ENCODE data around the gene ESRRA. TPM values are rescaled to one million over a fixed set of nuclear protein-coding genes. Genes with fewer than 3 reads are reported as not detected.

The ESRRA gene
- total and polyA plus RNA-seq, 2 of the 8 experiments (the other 6 are each of a cell fraction or from before 2014, with no cell fraction given): 18.2 to 37.0 TPM

- ChIA-PET CTCF (ENCODE audit: partially characterized antibody) (interaction anchor here (0.9 to 13.7 kb wide), 13 partner anchors 12 to 85 kb away, joined by 3 to 168 read pairs (median 6); partner anchors contain the start of genes BAD, CATSPERZ, ESRRA and PLCB3), POLR2A (ENCODE audit: partially characterized antibody) (interaction anchor here (0.5 to 11.9 kb wide), 28 partner anchors 13 to 1419 kb away, joined by 3 to 352 read pairs (median 6); partner anchors contain the start of genes BAD, ESRRA, FERMT3 and FKBP2)
- H3K18ac ChIP-seq (ENCODE audit: extremely low read depth, low read length): peak overlapping the region; percentile 52; the same call in 1 of the 2 replicates
- peak overlapping the region; percentile 96 for H2BK5ac ChIP-seq (ENCODE audit: low read depth, low read length)
- H2BK12ac ChIP-seq (ENCODE audit: low read depth, low read length): no peak overlapping the region
- H3K79me1 ChIP-seq (ENCODE audit: low read depth, low read length): no peaks in the 10 kb centered on the region; the same call in 1 of the 2 replicates
- no peak overlapping the region for H3K4ac ChIP-seq (replicated peaks; ENCODE audit: insufficient read length, low read depth, low read length)
- no peak overlapping the region for H2BK120ac ChIP-seq (replicated peaks; ENCODE audit: low read depth, low read length)
- DNase-seq (ENCODE audit: low read depth in 1 of 2, low spot score in 2 of 2) (peak; percentile 95 to 98), FAIRE-seq (peak; percentile 71)
- no peak overlapping the region for H2BK20ac ChIP-seq (ENCODE audit: low read length)
- peak overlapping the region; percentile 80 to 86 for H3K4me2 ChIP-seq (ENCODE audit: insufficient read depth in 1 of 2, low read depth in 2 of 2, low read length in 2 of 2)
- peak overlapping the region; percentile 78 for H3K56ac ChIP-seq (replicated peaks; ENCODE audit: insufficient read length, low read depth, low read length)
- no peaks in the 10 kb centered on the region for H3K27me3 ChIP-seq (replicated peaks in 1 of 4; ENCODE audit: control insufficient read depth in 3 of 4, extremely low read depth in 1 of 4, insufficient read depth in 3 of 4, low read length in 3 of 4)
- H3K27ac ChIP-seq (ENCODE audit: low read depth, low read length): peak overlapping the region; percentile 88
- H3K4me1 ChIP-seq (replicated peaks in 1 of 4; ENCODE audit: control insufficient read depth in 3 of 4, insufficient read depth in 4 of 4, low read length in 3 of 4): peaks cover 0 to 11% (median 5%) of the 10 kb centered on the region in 4 experiments; a peak in 5 of 7 replicates
- peak overlapping the region; percentile 28 to 88 (median 73); a peak in 6 of 7 replicates for H3K9ac ChIP-seq (replicated peaks in 1 of 4; ENCODE audit: extremely low read depth in 1 of 4, low read depth in 3 of 4, low read length in 3 of 4)
- H3K36me3 ChIP-seq (ENCODE audit: control insufficient read depth in 2 of 4, insufficient read depth in 4 of 4, low read length in 3 of 4): peaks cover 9 to 20% (median 12%) of the 10 kb centered on the region in 4 experiments
- no peak overlapping the region for H2AK5ac ChIP-seq (ENCODE audit: low read depth, low read length)
- 0 out of 4 replicates have a peak, but pooled peaks cover 0 to 4% of the 10 kb centered on the region in 2 experiments for H3K79me2 ChIP-seq (ENCODE audit: control insufficient read depth in 1 of 2, insufficient read depth in 2 of 2, low read length in 2 of 2)
- H3K23me2 ChIP-seq (ENCODE audit: low read depth, low read length): peaks cover 4% of the 10 kb centered on the region
- no peaks in the 10 kb centered on the region for H3K9me3 ChIP-seq (ENCODE audit: insufficient read depth in 2 of 2, low read depth in 1 of 2, low read length in 1 of 2)
- H3K14ac ChIP-seq (ENCODE audit: insufficient read length): no peak overlapping the region
- peak overlapping the region; percentile 90 for H4K5ac ChIP-seq (ENCODE audit: insufficient read length, low read depth, low read length)
- peak overlapping the region; percentile 99; the same call in 1 of the 2 replicates for H2BK15ac ChIP-seq (ENCODE audit: low read length)
- H2AFZ ChIP-seq (ENCODE audit: low read length): no peak overlapping the region
- peaks cover 0 to 2% of the 10 kb centered on the region in 2 experiments for H4K20me1 ChIP-seq (replicated peaks in 1 of 2; ENCODE audit: control insufficient read depth in 1 of 2, insufficient read depth in 2 of 2, low read length in 2 of 2)
- H3K23ac ChIP-seq (ENCODE audit: insufficient read length): no peak overlapping the region
- WGBS, 2 experiments (ENCODE audit: extremely low coverage in 1 of 2, insufficient coverage in 1 of 2, insufficient read length in 1 of 2, insufficient replicate concordance in 2 of 2, low coverage in 1 of 2, low lambda C conversion rate in 2 of 2, missing lambda C conversion rate in 1 of 2): 0% methylated on average over 55 of the region's 58 CpGs; no CpG with 5 or more reads in 1 of the 2 experiments
- no peak overlapping the region for H4K91ac ChIP-seq (replicated peaks; ENCODE audit: insufficient read length, low read length)
- peak overlapping the region; percentile 70 to 84 (median 82) for H3K4me3 ChIP-seq (ENCODE audit: extremely low read depth in 1 of 4, insufficient read depth in 2 of 4, low read depth in 3 of 4, low read length in 4 of 4)
- peak overlapping the region; percentile 79 for H4K8ac ChIP-seq (ENCODE audit: extremely low read depth, insufficient read depth, low read length)
- no peak for TF ChIP-seq RFX5 (IDR thresholded peaks at IDR 0.05; ENCODE audit: borderline replicate concordance, low read depth, low read length)
- TF ChIP-seq HDAC2 (IDR thresholded peaks at IDR 0.05; ENCODE audit: borderline replicate concordance in 1 of 2, low read depth in 2 of 2, low read length in 2 of 2): no peak
- peak; percentile 100 for TF ChIP-seq YY1 (IDR thresholded peaks at IDR 0.05; ENCODE audit: low read depth, low read length)
- peak in 1 of 2 experiments; percentile 8; a peak in 1 of 4 replicates for TF ChIP-seq RAD21 (IDR thresholded peaks at IDR 0.05 in 1 of 2, conservative IDR thresholded peaks at IDR 0.05 in 1 of 2; ENCODE audit: low read depth in 2 of 2, low read length in 2 of 2)
- peak; percentile 91 for TF ChIP-seq CEBPB (IDR thresholded peaks at IDR 0.05; ENCODE audit: low read depth, low read length)
- TF ChIP-seq CTBP2 (IDR thresholded peaks at IDR 0.05; ENCODE audit: borderline replicate concordance, insufficient read depth, insufficient read length, low read length): no peak
- TF ChIP-seq RXRA (IDR thresholded peaks at IDR 0.05; ENCODE audit: insufficient read depth, low read depth, low read length): no peak
- peak; percentile 84 for TF ChIP-seq ATF2 (IDR thresholded peaks at IDR 0.05; ENCODE audit: low read length)
Observed at GRCh38 chr11:64269540-64270220, 35.6 kb upstream of the ESRRA start.
